GM18526 (cell line): ENCODE measurements around the gene GPR26.

ENCODE experiments used
- POLR2A ChIP-seq: IDR thresholded peaks from 3 replicates; pipeline ENCODE4 v1.6.1; 2011; ENCODE audit not compliant: insufficient read length; ENCODE audit errors: extremely low read depth

The GPR26 gene

DNA sequence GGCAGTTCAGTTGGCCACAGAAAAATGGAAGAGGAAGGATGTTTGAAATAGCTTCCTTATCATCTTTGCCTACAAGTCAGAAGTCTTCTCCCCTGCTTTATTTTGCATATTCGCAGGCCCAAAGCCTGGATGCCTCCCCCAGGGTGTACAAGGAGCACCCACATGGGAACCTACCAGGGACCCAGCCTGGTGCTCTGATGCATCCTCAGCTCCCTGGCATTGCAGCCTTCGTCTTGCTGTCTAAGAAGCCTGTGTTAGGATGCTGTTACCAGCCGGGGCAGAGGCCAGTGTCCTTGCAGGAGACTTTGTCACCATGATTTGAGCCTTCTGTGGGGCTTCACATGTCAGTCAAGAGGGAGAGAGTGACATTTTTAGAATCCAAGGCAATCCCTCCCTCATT lies 27.0 kb upstream of the GPR26 start:
- no peak for TF ChIP-seq POLR2A

DNA sequence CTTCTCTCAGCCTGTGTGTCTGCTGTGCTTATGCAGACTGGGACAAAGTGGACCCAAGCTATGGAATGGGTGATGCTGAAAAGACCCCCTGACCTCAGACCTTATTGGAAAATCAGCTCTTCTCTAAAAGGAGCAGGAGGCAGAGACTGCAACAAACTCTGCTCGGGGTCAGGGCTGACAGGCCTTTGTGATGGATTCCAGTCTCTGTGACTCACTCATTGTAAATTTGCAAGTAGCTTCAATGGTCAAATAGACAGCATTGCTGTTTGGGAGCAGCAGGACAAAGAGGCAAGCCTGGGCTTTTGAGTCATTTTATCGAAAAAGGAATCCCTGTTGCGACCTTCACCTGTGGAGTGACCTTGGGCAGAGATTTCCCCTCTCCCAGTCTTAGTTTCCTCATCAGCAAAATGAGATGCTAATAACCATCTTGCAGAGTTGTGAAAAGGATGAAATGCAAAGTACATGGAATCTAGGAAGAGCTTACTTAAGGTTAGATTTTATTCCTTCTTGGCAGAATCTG lies 26.1 kb upstream of the GPR26 start:
- no peak for TF ChIP-seq POLR2A

DNA sequence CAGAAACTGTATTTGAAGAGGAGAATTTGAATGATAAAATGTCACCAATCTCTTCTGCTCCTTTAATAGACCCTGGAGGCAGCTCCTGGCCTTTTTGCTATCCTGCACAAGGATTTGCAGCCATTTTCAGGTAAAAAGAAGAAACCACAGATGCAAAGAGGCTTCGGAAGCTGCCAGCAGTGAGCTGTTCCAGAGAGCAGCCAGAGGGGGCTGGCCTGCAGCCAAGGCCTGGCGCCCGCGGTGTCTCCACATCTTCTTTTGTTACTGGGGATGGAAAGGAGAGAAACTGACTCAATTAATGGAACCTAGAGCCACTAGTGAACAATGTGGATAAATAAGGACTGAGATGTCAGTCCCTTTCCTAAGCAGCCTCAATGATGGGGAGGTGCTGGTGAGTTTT lies 23.9 kb upstream of the GPR26 start:
- no peak for TF ChIP-seq POLR2A

DNA sequence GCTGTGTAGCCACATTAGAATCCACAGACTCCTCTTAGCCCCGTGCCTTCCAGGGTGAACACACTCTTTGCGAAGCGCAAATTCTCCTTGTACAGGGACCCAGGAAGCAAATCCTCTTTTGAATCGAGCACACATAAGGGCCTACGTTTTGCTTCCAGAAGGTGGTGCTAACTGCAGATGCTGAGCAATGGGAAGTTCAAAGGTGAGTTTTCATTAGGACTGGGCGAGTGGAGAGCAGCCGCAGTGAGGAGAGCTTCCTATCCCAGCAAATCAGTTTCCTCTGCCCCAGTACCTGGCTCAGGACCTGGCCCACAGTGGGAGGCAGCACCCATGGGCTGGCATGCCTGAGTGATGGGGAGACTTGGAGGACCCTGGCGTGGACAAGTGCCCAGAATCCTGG lies 23.5 kb upstream of the GPR26 start:
- TF ChIP-seq POLR2A = no peak

DNA sequence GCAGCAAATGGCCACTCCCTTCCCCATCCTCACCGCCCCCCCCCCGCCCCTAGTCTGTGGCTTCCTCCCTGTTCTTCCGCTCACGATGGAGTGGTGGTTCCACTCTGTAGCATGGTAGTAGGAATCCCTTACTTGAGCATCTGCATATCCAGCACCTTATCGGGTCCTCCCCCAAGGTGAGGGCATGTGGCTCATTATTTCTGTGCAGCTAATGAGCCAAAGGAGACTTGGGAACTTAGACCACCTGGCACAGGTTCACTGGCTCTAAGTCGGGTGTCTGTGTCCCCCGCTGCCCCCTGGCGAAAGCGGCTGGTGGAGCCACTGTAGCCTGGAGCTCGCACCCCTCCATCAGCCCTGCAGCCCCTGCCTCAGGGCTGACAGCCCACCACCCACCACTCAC lies 22.8 kb upstream of the GPR26 start:
- TF ChIP-seq POLR2A = no peak

DNA sequence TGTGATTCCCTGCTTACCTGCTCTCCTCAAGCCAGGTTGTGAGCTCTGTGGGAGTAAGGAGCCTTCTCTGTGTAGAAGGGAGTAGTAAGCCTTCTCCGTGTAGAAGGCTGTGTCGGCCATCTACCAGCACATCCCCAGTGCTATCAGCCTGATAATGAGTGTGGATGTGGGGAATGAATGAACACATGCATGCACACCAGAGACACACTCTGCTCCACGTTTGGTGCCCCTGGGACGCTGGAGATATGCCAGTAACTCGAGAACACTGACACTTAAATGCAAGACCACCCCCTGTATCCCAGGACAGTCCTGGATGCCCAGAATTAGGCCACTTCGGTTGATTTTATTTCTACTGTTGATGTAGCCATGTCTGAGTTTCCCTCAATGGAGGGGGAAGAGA lies 21.1 kb upstream of the GPR26 start:
- TF ChIP-seq POLR2A = no peak

- TF ChIP-seq POLR2A = no peak
These were observed 20.5 kb upstream of the GPR26 start for GRCh38 chr10:123645615-123646014.

GRCh38 chr10:123648595-123648994 lies 17.6 kb upstream of the GPR26 start:
- no peak for TF ChIP-seq POLR2A

GRCh38 chr10:123649676-123650075 lies 16.5 kb upstream of the GPR26 start:
- no peak for TF ChIP-seq POLR2A

DNA sequence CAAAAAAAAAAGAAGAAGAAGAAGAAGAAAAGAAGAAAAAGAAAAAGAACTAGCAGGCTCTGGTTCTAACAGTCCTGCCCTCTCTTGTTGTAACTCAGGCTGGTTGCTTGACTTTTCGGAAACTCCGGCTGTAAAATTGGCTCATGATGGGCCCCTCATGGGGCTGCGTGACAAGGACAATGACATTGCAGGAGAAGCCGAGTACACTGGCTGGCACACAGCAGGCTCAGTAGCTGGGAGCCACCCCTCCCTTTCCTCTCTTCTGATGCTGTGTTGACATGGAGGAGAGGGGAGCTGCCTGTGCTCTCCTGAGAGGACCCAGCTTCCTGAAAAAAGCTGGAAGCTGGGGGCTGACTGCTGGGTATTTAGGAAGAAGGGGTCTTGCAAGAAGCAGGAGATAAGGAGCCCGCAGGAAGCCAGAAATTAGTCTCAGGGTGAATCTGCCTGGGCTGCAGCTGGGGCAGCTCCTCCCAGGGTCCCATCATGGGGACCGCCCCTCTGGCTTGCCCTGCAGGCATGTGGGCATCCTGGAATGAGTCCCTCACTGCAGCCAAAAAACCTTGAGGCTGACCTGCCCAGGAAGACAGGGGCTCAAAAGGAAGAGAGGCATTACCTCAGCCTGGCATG lies 14.6 kb upstream of the GPR26 start:
- TF ChIP-seq POLR2A = no peak

DNA sequence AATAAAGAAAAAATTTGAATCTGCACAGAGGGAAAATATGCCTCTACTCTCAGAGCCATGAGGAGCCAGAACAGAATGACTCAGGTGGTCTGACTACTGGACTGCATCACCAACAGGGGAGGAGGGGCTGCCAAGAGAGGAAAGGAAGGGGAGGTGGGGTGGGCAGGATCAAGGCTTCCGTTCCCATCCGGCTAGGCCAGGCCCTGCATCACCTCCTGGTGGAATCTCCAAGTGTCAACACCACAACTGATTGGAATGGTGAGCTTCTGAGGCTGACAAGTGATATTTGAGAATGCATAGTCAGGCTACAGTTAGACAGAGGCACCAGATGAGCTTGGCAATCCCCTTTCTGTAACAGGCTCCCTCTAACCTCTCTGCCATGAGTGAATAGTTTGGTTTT lies 10.4 kb upstream of the GPR26 start:
- TF ChIP-seq POLR2A = no peak

- no peak for TF ChIP-seq POLR2A
These were observed 2.6 kb upstream of the GPR26 start for GRCh38 chr10:123663522-123663921.

GRCh38 chr10:123665491-123666286 lies 466 bp upstream of the GPR26 start:
- no peak for TF ChIP-seq POLR2A

DNA sequence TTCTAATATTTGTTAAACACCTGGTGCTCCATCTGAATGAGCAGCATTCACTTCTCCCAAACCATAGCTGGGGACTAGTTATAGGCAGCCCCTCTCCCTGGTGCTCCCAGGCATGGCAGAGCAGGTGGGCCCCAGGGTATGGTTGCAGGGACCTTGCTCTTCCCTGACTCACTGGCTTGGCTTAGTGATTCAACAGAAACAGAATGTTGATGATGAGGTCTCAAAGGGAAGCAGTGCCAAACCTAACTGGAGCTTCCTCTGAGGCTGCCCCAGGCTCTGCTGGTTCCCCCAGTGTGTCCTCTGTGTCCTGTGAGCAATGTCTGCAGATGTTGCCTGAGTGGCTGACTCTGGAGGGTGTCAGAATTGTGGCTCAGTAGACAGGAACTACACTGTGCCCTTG lies 3.7 kb downstream of the GPR26 start:
- TF ChIP-seq POLR2A = no peak

DNA sequence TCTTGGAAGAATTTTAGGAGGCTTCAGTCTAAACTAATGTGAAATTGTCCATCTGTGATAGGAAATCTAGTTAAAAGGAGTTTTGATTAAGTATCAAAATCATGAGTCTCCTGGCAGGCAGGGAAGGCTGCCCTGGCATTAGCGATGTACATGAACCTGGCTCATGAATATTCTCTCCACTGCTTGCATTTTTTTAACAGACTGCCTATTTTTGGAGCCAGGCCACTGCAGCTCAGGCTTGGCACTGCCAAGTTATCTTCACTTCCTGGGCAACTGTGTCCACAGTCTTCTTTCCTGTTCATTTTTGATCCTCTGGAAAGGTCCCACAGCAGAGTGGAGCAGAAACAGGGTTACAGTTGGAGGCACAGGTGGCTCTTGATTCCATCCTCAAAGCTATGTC lies 7.0 kb downstream of the GPR26 start:
- TF ChIP-seq POLR2A = no peak

- TF ChIP-seq POLR2A = no peak
These were observed 8.6 kb downstream of the GPR26 start for GRCh38 chr10:123674741-123675140.

DNA sequence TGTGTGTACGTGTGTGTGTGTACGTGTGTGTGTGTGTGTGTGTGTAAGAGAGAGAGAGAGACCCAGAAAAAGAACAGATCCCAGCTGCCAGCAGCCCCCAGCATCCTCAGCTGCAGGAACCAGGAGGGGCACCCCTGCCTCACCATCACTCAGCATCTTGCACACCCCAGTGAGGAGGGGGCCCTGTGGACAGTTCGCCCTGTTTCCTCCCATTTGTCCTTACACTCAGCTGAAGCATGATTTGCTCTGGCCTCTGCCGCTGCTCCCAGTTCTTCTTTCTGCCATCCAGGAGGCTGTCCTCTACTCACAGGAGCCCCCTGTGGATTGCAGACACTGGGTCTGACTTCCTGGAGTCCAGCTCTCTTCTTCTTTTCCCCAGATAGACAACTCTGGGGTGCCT lies 9.7 kb downstream of the GPR26 start:
- no peak for TF ChIP-seq POLR2A
